Peyer's patch (tissue), 4 donors: ENCODE results near the gene DHX30. TPM values are rescaled to one million over a fixed set of nuclear protein-coding genes. Genes with fewer than 3 reads are reported as not detected.

ENCODE experiments used
- DNase-seq, 3 donors: peaks; one replicate each; pipeline ENCODE4 v3.0.0-alpha.2; 2017 to 2019
- H3K27ac ChIP-seq, 4 donors: fragments of 200-600 bp; sonication (generic); one replicate each; pipeline ENCODE4 v1.5.1; 2016 to 2019
- H3K27me3 ChIP-seq, 2 donors: fragments of 200-600 bp; sonication (generic); one replicate each; pipeline ENCODE4 v1.5.1; 2019
- H3K36me3 ChIP-seq, 3 donors: fragments of 200-600 bp; sonication (generic); one replicate each; pipeline ENCODE4 v1.5.1; 2016 to 2019
- H3K4me1 ChIP-seq, 4 donors: fragments of 200-600 bp; sonication (generic); one replicate each; pipeline ENCODE4 v1.5.1; 2016 to 2019
- H3K4me3 ChIP-seq, 4 donors: fragments of 200-600 bp; sonication (generic); 1 replicate in 3 of 4; 2 replicates in 1 of 4; pipeline ENCODE4 v1.5.1; 2016 to 2019; ENCODE audit warnings: mild to moderate bottlenecking in 1 of 4
- H3K9me3 ChIP-seq, 4 donors: fragments of 200-600 bp; sonication (generic); one replicate each; pipeline ENCODE4 v1.5.1; 2016 to 2019; ENCODE audit warnings: mild to moderate bottlenecking in 1 of 4
- CTCF ChIP-seq, 6 experiments: fragments of 450-650 bp in 4 of 6; fragments of 200-600 bp in 2 of 6; sonication (generic) in 1 of 6; IDR thresholded peaks; one replicate each; pipeline ENCODE4 v1.5.1; 2017 to 2019; ENCODE audit warnings: antibody characterized with exemption in 6 of 6, mild to moderate bottlenecking in 3 of 6, moderate library complexity in 1 of 6
- POLR2A ChIP-seq, 2 donors: fragments of 450-650 bp; IDR thresholded peaks; one replicate each; pipeline ENCODE4 v1.5.1; 2017; ENCODE audit warnings: antibody characterized with exemption in 2 of 2, mild to moderate bottlenecking in 2 of 2, moderate library complexity in 2 of 2
- total RNA-seq, 4 donors: library from RNA; depleted of rRNA; stranded (reverse); fragments of >200 nt; gene quantifications; one replicate each; pipeline ENCODE4 v1.1.0, GENCODE V29; 2016

Gene DHX30
- total RNA-seq, 4 donors from 2014 or later: 42.0 to 72.9 (median 58.5) TPM

- Histone ChIP-seq H3K27ac (no peak overlapping the region), H3K9me3 (no peaks in the 10 kb centered on the region), H3K4me3 (no peak overlapping the region), H3K36me3 (peaks cover 0 to 98% (median 0%) of the 10 kb centered on the region in 3 donors), H3K27me3 (no peaks in the 10 kb centered on the region), H3K4me1 (no peaks in the 10 kb centered on the region)
- TF ChIP-seq POLR2A (IDR thresholded peaks at IDR 0.05): no peak
- TF ChIP-seq CTCF (IDR thresholded peaks at IDR 0.05): no peak
- DNase-seq: no peak
These were observed 46.3 kb downstream of the DHX30 start for GRCh38 chr3:47849186-47849698.

GRCh38 chr3:47849699-47850563, 47.0 kb downstream of the DHX30 start:
- Histone ChIP-seq H3K9me3 (no peaks in the 10 kb centered on the region), H3K27me3 (no peaks in the 10 kb centered on the region), H3K4me3 (no peak overlapping the region), H3K27ac (no peak overlapping the region), H3K4me1 (no peaks in the 10 kb centered on the region), H3K36me3 (peaks cover 0 to 98% (median 0%) of the 10 kb centered on the region in 3 donors)
- DNase-seq: no peak
- no peak for TF ChIP-seq POLR2A (IDR thresholded peaks at IDR 0.05)
- TF ChIP-seq CTCF (IDR thresholded peaks at IDR 0.05): peak in 4 of 6 experiments; percentile 18 to 29 (median 26)

- no peaks in the 10 kb centered on the region for H3K9me3 ChIP-seq
- no peaks in the 10 kb centered on the region for H3K27me3 ChIP-seq
- H3K4me1 ChIP-seq: no peaks in the 10 kb centered on the region
- no peak overlapping the region for H3K4me3 ChIP-seq
- H3K27ac ChIP-seq: no peak overlapping the region
- H3K36me3 ChIP-seq: peaks cover 0 to 98% (median 0%) of the 10 kb centered on the region in 3 donors
- no peak for DNase-seq
- TF ChIP-seq POLR2A (IDR thresholded peaks at IDR 0.05): no peak
- no peak for TF ChIP-seq CTCF (IDR thresholded peaks at IDR 0.05)
These were observed 47.8 kb downstream of the DHX30 start for GRCh38 chr3:47850564-47851410.

GRCh38 chr3:47851888-47852603, 49.1 kb downstream of the DHX30 start:
- Histone ChIP-seq H3K27me3 (no peaks in the 10 kb centered on the region), H3K4me3 (no peak overlapping the region), H3K9me3 (no peaks in the 10 kb centered on the region), H3K4me1 (no peaks in the 10 kb centered on the region), H3K27ac (no peak overlapping the region), H3K36me3 (peaks cover 0 to 98% (median 0%) of the 10 kb centered on the region in 3 donors)
- DNase-seq: no peak
- TF ChIP-seq CTCF (IDR thresholded peaks at IDR 0.05) (no peak), POLR2A (IDR thresholded peaks at IDR 0.05) (no peak)
